GM21360 (cell line): Measurements from ENCODE around the gene RNF208.
A peak's percentile ranks its signal among the peaks of the same experiment; 100 is the strongest.

ENCODE experiments used
- ATAC-seq: cut with Tn5 transposase; IDR thresholded peaks from one replicate; pipeline ENCODE4 v1.9.1; 2021; ENCODE audit warnings: mild to moderate bottlenecking, moderate library complexity; ENCODE audit not compliant: unreplicated experiment

Gene RNF208

DNA sequence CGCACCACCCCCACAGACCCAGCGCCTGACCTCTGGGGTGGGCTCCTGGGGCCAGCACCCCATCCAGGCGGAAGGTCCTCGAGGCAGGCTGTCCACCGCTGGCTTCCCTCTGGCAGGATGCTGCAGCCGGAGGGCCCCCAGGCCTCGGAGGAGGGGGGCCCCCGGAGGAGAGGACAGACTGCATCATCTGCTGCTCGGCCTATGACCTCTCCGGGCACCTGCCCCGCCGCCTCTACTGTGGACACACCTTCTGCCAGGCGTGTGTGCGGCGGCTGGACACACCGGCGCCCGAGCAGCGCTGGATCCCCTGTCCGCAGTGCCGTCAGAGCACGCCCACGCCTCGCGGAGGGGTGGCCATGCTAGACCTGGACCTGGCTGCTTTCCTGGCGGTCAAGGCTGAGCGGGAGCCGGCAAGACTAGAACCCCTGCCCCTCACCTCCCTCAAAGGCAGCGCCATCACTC lies 6.5 kb upstream of the RNF208 start:
- ATAC-seq, result no peak

DNA sequence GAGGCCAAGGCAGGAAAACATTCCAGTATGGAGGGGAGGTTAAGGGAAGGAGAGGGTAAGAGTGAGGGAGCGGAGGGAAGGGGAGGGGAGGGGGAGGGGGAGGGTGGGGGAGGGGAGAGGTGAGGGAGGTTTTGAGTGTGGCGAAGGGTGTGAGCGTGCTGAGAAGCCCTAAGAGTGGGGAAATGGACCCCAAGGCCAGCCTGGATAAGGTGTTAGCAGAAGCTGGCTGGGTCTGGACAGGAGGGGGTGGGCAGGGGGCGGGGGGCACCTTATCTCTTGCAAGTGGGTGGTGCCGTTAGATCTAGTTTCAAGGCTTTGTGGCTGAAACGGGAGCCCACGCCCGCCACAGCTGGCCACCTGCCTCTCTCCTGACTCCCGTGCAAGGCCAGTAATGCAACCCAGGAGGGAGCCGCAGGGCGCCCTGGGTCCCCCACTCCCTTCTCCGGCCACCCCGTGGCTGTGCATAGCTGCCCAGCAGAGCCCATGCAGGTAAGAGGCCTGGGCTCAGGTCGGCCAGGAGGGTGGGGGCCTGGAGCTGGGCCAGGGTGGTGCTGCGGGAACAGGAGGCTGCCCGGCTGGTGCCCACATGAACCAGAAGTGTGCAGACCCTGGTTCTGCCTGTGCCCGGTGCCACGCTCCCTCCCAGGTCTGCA lies 5.9 kb upstream of the RNF208 start:
- ATAC-seq, result no peak

DNA sequence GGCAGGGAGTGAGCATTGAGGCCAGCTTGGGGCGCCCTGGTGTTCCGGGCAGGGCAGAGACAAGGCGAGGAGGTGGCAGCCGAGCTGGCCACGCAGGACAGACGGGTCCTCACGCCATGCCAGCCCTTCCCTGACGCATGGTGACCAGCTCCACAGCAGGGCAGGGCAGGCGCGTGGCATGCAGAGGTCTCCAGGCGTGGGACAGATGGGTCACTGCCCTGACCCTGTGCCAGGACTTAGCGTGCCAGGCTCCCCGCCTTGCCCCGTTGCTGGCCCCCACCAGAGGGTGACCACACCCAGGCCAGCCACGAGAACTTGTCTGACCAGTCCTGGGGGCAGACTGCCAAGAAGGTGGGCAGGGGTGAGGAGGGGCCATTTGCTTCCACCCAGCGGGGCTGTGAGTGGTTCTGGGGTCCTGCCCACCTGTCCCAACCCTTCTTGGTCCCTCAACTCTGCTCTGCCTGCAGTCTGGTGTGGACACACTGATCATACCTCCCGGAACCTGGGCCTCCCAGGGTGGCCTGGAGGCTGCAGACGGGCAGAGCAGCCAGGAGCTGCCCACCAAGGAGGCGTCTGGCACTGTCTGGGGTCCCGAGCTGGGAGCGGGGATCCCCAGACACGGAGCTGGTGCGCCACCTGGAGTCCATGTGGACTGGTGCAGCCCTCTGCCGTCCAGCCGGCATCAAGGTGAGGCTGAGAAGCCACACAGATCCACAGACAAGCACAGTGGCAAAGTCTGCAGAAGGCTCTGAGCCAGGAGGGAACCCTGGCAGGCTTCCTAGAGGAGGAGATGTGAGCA lies 5.2 kb upstream of the RNF208 start, which contains the start of gene RNF224:
TSS of gene RNF224 (plus strand) at position 449 of the 799 bp plus-strand sequence. CDS start 834 bp downstream, outside the sequence.
- ATAC-seq, result no peak

DNA sequence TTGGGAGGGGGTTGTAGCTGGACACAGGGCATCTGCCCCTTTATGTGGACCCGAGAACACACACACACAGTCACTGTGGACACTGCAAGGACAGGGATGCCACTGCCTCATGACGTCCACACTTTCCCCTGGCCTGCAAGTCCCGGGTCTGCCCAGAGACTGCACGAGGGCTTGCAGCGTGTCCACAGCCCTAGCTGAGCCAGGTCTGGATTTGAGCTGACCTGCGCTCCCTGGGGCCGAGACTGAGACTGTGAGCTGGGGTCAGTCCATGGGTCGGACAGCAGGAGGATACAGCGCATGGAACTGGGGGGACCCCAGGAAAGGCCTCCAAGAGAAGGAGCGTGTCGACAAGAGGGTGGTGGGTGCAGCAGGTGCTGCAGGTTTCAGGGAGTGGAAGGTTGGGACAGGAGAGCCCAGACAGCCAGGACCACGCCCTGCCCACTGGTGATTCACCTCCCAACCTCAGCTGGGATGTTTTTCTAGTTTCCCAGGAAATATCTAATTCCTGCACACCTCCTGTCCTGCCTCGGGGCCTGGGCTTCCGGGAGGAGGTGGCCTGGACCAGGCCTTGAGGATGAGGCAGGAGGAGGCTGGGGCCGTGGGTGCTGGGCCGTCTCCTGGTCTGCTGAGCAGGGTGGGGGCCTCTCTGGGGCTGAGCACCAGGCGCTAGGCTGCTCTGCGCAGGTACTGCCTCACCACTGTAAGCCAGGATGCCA lies 4.5 kb upstream of the RNF208 start:
- ATAC-seq, result no peak

DNA sequence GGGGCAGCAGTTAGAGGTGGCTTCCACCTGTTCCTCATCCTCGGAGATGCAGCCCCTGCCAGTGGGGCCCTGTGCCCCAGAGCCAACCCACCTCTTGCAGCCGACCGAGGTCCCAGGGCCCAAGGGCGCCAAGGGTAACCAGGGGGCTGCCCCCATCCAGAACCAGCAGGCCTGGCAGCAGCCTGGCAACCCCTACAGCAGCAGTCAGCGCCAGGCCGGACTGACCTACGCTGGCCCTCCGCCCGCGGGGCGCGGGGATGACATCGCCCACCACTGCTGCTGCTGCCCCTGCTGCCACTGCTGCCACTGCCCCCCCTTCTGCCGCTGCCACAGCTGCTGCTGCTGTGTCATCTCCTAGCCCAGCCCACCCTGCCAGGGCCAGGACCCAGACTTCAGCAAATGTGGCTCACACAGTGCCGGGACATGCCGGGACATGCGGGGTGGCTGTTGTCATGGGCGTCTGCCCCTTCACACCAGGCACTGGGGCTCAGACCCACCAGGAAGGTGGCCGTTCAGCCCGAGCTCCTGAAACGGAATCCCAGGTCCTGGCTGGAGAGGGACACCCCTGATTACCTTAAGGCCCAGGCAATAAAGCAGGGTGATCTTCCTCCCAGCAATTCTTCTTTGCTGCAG lies 3.8 kb upstream of the RNF208 start:
- ATAC-seq, result no peak

DNA sequence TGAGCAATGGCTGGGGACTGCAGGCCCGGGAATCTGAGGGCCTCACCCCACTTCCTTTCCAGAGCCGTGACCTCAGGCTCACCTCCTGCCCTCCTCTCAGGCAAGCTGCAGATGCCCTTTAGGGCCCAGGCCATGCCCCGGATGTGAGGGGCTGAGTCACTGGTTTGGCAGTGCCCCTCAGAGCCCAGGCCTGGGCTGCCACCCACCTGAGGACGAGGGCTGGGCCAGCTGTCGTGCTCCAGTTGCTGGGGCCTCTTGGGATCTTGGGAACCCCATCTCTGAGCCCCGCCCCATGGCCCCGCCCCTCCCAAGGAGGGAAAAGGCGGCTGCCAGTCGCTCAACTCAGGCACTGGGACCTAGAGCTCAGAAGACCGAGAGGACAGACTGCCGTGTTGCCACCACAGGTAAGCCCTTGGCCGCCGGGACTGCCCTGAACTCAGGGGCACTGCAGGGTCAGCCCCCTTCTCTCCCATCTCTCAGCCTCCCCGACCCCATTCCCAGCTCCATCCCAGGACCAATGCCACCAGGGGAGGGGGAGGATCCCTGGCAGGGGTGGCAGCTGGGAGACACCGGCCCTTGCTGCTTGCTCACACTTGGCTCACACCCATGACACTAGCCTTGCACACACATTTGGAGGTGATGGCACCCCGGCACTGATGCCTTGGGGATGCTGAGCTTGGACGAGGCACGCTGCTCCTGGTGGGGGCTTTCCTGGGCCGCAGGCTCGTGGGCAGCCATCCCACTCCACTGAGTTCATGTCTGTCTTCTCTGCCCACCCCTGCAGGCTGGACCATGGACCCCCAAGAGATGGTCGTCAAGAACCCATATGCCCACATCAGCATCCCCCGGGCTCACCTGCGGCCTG lies 3.0 kb upstream of the RNF208 start, which contains the start of gene CYSRT1:
TSS of gene CYSRT1 (plus strand) at position 345 of the 865 bp plus-strand sequence. CDS start at position 793, 448 bp downstream.
- no peak for ATAC-seq

DNA sequence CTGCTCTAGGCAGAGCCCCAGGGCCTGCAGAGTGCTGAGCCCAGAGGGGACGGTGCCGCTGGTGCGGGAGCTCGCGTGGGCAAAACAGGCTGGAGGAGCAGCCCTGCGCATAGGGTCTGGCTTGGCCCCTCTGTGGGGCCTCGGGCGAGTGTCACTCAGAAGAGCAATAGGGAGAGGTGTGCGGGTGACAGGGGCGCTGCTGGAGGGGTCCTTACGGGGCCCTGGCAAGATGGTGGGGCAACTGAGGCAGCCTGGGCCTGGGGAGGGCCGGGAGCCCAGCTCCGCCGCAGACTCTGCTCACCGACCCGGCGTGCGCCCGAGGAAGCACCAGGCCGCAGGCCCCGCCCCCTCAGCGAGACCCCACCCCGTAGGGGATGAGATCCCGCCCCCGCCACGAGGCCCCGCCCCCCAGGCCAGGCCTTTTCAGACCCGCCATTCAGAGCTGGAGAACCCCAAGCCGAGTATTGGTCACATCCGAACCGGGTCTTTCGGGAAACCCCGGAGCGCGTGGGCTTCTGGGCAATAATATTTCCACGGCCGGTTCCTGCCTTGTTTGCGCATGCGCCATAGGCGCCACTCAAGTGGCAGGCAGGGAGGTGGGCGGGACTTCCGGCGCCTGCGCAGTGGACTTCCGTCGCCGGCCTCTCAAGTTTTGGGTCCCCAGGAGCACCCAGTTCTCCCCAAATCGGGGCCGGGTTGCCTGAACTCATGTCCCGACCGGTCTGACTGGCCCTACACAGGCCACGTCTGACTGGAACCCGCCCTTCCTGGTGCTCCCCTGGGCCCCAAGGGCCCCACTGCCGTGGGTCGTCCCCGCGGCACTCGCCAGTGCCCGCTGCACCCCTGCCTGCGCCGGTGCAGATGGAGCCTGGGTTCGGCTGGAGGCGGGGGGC lies 1.3 kb upstream of the RNF208 start:
- ATAC-seq, result peak; percentile 66

DNA sequence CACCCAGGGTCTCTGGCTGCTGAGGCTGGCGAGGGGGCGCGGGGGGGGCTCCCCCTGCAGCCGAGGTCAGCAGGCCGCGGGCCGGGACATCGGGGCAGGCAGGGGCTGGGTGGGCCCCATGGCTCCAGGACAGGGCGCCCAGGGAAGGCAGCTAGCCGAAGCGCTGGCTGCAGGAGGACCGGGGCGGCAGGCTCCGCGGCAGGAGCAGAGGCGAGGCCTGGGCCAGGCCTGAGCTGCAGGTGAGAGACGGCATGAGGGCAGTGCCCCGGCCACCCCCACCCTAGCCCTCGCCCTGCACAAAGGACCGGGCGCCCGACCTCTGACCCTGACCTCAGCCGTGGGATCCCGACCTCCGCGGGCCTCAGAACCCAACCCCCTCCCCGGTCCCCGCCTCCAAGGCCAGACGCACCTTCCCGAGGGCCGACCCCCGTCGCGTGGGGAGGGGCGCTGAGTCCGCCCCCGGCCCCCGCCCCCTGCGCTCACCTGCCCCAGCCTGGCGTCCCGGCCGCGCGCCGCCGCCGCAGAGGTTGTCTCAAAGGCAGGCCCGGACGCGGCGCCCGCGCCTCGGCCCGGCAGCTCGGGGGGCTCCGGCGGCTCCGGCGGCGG lies 431 bp downstream of the RNF208 start:
- ATAC-seq, result no peak

DNA sequence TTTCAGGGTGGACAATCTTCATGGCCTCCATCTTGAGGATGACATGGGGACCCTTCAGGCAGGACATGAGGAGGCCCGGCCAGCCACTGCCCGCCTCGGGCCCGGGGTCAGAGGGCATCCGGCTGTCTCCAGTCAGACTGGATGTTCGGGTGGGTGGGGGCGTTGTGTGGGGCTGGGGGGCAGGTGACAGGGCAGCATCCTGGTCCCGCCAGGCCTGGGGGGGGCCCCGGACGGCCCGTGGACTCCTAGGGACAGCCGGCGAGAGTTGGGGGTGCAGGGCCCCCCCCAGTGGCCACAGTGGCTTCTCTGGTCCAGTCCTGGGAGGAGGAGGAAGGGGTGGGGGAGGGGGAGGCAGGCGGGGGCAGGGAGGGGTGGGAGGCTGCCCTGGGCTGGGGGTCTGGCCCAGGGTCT lies 940 bp downstream of the RNF208 start:
- no peak for ATAC-seq

DNA sequence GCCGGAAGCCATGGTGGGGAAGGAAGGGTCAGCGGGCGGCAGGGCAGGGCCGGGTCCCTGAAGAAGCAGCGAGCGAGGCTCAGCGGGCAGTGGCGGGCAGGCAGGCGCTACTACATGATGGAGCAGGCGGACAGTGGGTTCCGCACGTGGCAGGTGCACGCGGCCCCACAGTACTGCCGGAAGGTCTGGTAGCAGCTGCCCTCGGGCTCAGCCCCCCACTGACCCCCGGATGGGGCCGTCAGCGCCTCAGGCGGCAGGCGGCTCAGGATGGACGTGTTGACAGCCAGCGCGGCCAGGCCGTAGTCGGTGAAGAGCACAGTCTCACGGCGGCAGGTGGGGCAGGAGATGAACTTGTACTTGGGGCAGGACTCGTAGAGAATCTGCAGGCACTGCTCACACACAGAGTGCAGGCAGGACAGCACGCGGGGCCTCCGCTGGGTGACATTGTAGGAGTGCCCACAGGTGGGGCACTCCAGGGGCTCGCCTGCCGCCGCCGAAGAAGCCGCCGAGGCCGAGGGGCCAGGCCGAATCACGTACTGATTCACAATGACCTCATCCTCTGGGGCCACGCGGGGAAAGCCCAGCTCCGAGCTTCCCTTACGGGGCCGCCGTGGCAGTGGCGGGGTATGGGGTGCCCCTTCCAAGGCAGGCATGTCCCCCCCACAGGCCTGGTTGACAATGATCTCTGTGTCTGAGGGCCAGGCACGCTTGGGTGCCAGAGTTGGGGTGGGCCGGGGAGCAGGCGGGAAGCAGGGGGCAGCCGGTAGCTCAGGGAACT lies 1.5 kb downstream of the RNF208 start:
- ATAC-seq, result no peak

DNA sequence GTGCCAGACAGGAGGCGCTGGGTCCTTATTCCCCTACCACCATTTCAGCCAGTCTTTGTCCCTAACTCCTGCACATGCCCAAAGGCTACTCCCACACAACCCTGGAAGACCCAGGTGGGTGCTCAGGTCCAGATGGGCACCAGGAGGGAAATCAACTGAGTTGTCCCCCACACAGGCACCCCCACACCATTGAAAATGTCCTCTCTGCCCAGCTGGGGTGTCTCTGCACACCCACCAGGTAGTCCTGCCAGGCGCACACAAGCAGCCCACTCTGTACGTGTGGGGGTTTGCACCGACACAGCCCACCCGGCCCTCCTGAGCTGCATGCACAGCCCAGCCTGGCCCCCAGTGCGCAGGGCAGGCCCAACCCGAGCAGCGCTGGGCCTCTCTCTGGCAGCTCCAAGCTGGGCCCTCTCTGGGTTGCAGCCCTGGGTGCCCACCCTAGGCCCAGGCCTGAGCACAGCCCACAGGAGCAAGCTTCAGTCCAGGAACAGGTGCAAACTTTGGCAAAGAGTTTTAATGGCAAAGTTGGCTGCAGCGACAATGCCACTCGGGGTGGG lies 2.2 kb downstream of the RNF208 start:
- ATAC-seq, result no peak

DNA sequence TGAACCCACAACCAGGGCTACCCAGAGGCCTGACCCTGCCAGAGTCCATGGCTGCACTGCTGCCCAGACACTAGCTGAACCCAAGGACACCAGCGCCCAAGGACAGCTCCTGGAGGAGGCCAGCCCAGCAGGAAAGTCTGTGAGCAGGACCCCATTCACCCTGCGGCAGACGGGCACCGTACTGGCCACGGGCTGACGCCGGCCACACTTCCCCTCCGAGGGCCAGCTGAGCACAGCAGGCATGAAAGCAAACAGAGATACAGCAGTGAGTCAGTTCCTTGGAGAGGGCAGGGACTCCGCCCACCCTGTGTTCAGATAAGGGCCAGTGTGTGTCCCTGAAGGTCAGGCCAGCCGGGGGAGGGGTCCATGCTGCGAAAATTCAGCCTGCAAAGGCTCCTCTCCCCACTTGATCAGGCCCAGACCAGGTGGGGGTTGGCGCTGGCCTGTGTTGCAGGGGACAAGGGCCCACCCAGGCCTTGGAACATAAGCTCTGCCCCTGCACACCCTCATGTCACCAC lies 3.2 kb downstream of the RNF208 start:
- ATAC-seq, result no peak

DNA sequence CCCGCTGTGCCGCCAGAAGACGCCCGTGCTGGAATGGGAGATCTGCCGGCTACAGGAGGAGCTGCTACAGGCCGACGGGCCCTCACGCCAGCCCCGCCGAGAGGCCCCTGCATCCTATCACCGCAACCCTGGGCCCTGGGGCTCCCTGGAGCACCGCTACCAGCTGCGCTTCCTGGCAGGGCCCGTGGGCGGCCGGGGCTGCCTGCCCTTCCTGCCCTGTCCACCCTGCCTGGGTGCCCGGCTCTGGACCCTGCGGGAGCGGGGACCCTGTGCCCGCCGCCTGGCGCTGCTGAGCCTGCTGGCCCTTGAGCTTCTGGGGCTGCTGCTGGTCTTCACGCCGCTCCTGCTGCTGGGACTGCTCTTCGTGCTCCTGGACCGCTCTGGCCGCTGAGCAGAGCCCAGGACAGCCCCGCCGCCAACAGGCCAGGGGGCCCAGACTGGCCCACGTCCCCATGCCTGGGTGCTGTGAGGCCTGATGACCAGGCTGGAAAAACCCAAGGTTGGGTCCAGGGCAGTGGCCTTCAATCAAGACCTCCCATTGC lies 3.8 kb downstream of the RNF208 start:
- no peak for ATAC-seq

DNA sequence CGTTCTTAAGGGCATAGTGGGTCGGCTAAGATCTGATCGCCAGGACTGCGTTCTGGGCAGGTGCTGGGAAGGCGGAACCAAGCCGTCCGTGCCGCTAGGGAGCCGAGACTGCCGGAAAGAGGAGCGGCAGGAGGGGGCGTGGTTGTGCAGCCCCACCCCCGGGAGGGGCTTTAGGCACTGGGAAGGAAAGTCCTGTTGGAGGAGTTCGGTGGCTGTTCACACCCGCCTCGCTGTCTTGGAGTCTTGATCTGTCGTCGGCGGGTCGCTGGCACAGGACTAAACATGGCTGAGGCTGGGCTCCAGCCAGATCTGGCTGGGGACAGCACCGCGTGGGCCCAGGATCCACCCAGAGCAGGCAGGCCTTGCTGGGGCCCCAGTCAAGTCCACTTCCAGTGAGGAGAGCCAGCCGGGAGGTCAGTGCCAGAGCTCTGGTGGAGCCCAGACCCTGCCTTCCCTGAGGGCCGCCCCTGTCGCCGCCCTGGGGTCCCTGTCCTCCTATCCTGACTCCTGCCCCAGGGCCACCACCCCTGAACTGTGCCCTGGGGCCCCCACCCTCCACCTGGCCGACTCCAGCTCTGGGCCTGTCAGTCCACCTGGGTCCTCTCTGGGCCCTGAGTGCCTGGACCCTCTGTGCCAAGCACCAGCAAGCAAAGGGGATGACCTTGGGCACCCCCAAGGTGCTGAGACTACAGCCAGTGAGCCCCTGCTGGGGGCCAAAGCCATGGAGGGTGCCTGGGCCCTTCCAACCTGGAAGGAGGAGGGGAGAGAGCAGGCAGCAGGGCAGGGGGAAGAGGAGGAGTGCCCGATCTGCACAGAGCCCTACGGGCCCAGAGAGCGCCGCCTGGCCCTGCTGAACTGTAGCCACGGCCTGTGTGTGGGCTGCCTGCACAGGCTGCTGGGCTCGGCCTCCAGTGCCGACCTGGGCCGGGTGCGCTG lies 4.5 kb downstream of the RNF208 start:
- no peak for ATAC-seq

DNA sequence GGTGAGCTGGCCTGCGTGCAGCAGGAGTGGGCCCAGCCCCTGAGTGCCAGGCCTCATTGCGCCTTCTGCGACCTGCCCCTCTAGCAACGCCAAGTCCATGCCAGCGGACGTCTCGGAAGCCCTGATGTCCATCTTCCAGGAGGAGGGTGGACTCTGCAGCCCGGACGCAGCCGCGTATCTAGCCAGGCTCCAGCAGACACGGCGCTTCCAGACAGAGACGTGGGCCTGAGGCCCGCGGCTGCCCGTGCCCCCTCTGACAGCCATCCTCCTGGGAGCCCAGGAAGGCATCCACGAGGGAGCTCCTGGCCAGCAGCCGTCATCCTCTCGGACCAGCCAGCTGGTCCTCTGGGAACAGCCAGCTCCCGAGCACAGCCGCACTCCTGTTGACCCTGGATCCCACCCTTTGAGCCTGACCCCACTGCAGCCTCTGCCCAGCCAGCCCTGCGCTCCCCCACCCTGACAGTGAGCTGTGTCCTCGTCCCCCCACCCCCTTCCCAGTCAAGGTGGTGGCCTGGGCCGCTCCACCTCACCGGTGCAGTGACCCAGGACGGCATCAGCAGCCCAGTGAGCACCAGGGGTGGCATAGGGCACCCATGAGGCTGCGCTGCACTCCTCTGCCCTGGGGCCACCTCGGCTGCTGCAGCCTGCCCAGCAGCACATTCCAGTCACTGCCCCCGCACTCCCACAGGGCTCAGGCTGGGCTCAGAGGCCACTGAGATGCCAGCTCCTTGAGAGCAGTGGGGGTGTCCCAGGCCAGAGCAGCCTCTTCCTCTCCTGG lies 5.7 kb downstream of the RNF208 start:
- ATAC-seq, result no peak
